ENCODE data around the gene GGTLC3. TPM values are rescaled to one million over a fixed set of nuclear protein-coding genes. Genes with fewer than 3 reads are reported as not detected.
"Not testable (repeated sequence)": the region's sequence is repeated elsewhere in the genome, so short reads cannot be mapped to it uniquely, and the experiment has no call there.

GGTLC3 gene
- polyA plus RNA-seq, 1 donor = 0.34 TPM

DNA sequence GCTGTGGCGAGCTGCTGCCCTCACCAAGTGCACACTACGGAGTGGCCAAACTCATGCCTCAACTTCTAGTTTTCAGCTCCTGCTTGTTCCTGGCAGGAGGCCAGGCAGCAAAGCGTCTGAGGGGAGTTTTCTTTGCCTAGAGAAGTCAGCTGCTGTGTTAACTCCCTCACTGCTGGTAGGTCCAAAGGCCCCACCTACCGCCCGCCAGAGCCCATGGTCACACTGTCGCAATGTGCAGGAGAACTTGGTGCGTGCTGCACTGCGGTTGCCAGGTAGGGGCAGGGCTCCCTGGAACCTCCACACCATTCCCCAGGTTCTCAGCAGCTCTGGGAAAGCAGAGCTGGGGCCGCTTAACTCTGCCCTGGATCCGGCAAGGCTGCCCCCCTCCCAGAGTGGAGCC is 5.6 kb downstream of the GGTLC3 start:
- not testable (repeated sequence) for H3K9me3 ChIP-seq (ENCODE audit: control insufficient read depth, low read depth, low read length); DNase-seq; H3K27ac ChIP-seq (ENCODE audit: low read length); H3K4me3 ChIP-seq (ENCODE audit: low read length); H3K27me3 ChIP-seq (ENCODE audit: control insufficient read depth, insufficient read depth, low read length); H3K36me3 ChIP-seq (ENCODE audit: control insufficient read depth, insufficient read depth, low read length); H3K4me1 ChIP-seq (ENCODE audit: control insufficient read depth, insufficient read depth, low read length)
- no CpG with 5 or more reads among the region's 10 CpGs for WGBS (ENCODE audit: insufficient coverage, low lambda C conversion rate)

- DNase-seq; H3K4me3 ChIP-seq (ENCODE audit: low read length); H3K36me3 ChIP-seq (ENCODE audit: control insufficient read depth, insufficient read depth, low read length); H3K27ac ChIP-seq (ENCODE audit: low read length); H3K4me1 ChIP-seq (ENCODE audit: control insufficient read depth, insufficient read depth, low read length); H3K9me3 ChIP-seq (ENCODE audit: control insufficient read depth, low read depth, low read length); H3K27me3 ChIP-seq (ENCODE audit: control insufficient read depth, insufficient read depth, low read length): not testable (repeated sequence)
- no CpG with 5 or more reads among the region's 6 CpGs for WGBS (ENCODE audit: insufficient coverage, low lambda C conversion rate)
Measured at GRCh38 chr22:18511327-18511726, 6.6 kb downstream of the GGTLC3 start.

DNA sequence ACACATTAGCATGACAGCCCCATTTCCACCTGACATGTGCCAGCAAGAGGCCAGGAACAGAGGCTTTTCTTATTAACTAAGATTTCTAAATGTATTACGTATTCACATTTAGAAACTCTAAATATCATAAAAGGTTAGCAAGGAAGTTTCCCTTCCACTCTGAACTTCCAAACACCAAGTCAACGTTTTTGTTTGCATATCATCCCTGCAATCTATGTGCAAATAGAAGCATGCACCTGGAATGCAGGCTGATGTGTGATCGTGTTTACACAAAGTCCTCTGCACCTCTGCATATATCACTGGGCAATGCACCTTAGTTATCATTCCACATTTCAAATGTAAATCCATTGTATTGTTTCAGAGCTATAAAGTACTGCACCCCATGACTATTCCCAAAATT is 21.7 kb downstream of the GGTLC3 start:
- not testable (repeated sequence) for H3K9me3 ChIP-seq (ENCODE audit: control insufficient read depth, low read depth, low read length); H3K27ac ChIP-seq (ENCODE audit: low read length); DNase-seq; H3K4me1 ChIP-seq (ENCODE audit: control insufficient read depth, insufficient read depth, low read length); H3K4me3 ChIP-seq (ENCODE audit: low read length); H3K36me3 ChIP-seq (ENCODE audit: control insufficient read depth, insufficient read depth, low read length); H3K27me3 ChIP-seq (ENCODE audit: control insufficient read depth, insufficient read depth, low read length)
- WGBS (ENCODE audit: insufficient coverage, low lambda C conversion rate) = no CpG with 5 or more reads among the region's 3 CpGs

Other genes starting within 250 kb of the GGTLC3 start
- gene TMEM191B, start 9.6 kb upstream of the GGTLC3 start, polyA plus RNA-seq = 8.1 TPM
- 0.19 TPM for gene RIMBP3, start 93.8 kb upstream of the GGTLC3 start, polyA plus RNA-seq